WTC11 (cell line): ENCODE data around the gene ARHGEF12. TPM values are rescaled to one million over a fixed set of nuclear protein-coding genes. Genes with fewer than 3 reads are reported as not detected.

Experiments
- ATAC-seq: fragments of 200-7000 bp; cut with Tn5 transposase; 2 replicates; pipeline ENCODE4 v1.10.0; 2021; ENCODE audit warnings: mild to moderate bottlenecking, moderate library complexity
- CTCF ChIA-PET: fragments of 300-600 bp; sonication (Branson Sonifier 250); formaldehyde crosslinking; loops from one replicate; lab custom pipeline; 2021; ENCODE audit warnings: antibody characterized with exemption; lab: Charles Lee
- POLR2A ChIA-PET: fragments of 350-600 bp; sonication (Branson Sonifier 250); formaldehyde crosslinking; loops from one replicate; lab custom pipeline; 2021; ENCODE audit warnings: antibody characterized with exemption; lab: Charles Lee
- DNase-seq: peaks from one replicate; pipeline ENCODE4 v3.0.0; 2021; ENCODE audit warnings: low spot score
- H3K27ac Mint-ChIP-seq: 2 replicates; pipeline ENCODE4 v1.8.0; 2021; ENCODE audit warnings: mixed read lengths
- H3K27me3 Mint-ChIP-seq: 2 replicates; pipeline ENCODE4 v1.8.0; 2021; ENCODE audit warnings: low read depth, mild to moderate bottlenecking, moderate library complexity, mixed read lengths
- H3K36me3 Mint-ChIP-seq: 2 replicates; pipeline ENCODE4 v1.8.0; 2021; ENCODE audit warnings: mixed read lengths
- H3K4me1 Mint-ChIP-seq: 2 replicates; pipeline ENCODE4 v1.8.0; 2022; ENCODE audit warnings: mixed read lengths
- H3K4me3 Mint-ChIP-seq: 2 replicates; pipeline ENCODE4 v1.8.0; 2021; ENCODE audit warnings: mild to moderate bottlenecking, moderate library complexity, mixed read lengths
- H3K9me3 Mint-ChIP-seq: 2 replicates; pipeline ENCODE4 v1.8.0; 2021; ENCODE audit warnings: mixed read lengths
- ELF4 ChIP-seq: sonication (generic); formaldehyde crosslinking; IDR thresholded peaks from 2 replicates; pipeline ENCODE4 v1.8.1; 2022; ENCODE audit warnings: low read depth, mild to moderate bottlenecking, moderate library complexity, missing genetic modification reagents
- ESRRA ChIP-seq: sonication (generic); formaldehyde crosslinking; IDR thresholded peaks from 2 replicates; pipeline ENCODE4 v1.8.1; 2022; ENCODE audit warnings: mild to moderate bottlenecking, missing genetic modification reagents, borderline replicate concordance
- FOXP4 ChIP-seq: sonication (generic); formaldehyde crosslinking; IDR thresholded peaks from 2 replicates; pipeline ENCODE4 v1.8.0; 2022; ENCODE audit warnings: mild to moderate bottlenecking, missing genetic modification reagents
- GTF2I ChIP-seq: fragments of 250-450 bp; sonication (Bioruptor Pico); conservative IDR thresholded peaks from 2 replicates; pipeline ENCODE4 v1.4.0; 2021; ENCODE audit warnings: mild to moderate bottlenecking
- HMGA2 ChIP-seq: fragments of 250-450 bp; sonication (Bioruptor Pico); IDR thresholded peaks from 2 replicates; pipeline ENCODE4 v1.4.0; 2021; ENCODE audit warnings: mild to moderate bottlenecking, moderate library complexity
- HMGXB4 ChIP-seq: sonication (generic); formaldehyde crosslinking; IDR thresholded peaks from 2 replicates; pipeline ENCODE4 v1.8.1; 2023; ENCODE audit warnings: mild to moderate bottlenecking, moderate library complexity, missing genetic modification reagents
- OVOL2 ChIP-seq: fragments of 250-450 bp; sonication (Bioruptor Pico); IDR thresholded peaks from 2 replicates; pipeline ENCODE4 v1.9.0; 2021; ENCODE audit warnings: mild to moderate bottlenecking, borderline replicate concordance
- PREB ChIP-seq: sonication (generic); formaldehyde crosslinking; IDR thresholded peaks from 2 replicates; pipeline ENCODE4 v1.8.1; 2022; ENCODE audit warnings: mild to moderate bottlenecking, missing genetic modification reagents, moderate library complexity, borderline replicate concordance
- RORB ChIP-seq: fragments of 250-450 bp; sonication (Bioruptor Pico); IDR thresholded peaks from 2 replicates; pipeline ENCODE4 v1.9.0; 2021; ENCODE audit warnings: mild to moderate bottlenecking
- STAT6 ChIP-seq: sonication (generic); formaldehyde crosslinking; conservative IDR thresholded peaks from 2 replicates; pipeline ENCODE4 v1.8.1; 2023; ENCODE audit warnings: mild to moderate bottlenecking, low read depth, missing genetic modification reagents, moderate library complexity
- ZNF512 ChIP-seq: sonication (generic); formaldehyde crosslinking; IDR thresholded peaks from 2 replicates; pipeline ENCODE4 v1.8.1; 2022; ENCODE audit warnings: missing genetic modification reagents, borderline replicate concordance
- ZNF532 ChIP-seq: fragments of 250-450 bp; sonication (Bioruptor Pico); IDR thresholded peaks from 2 replicates; pipeline ENCODE4 v1.9.0; 2021; ENCODE audit warnings: mild to moderate bottlenecking, borderline replicate concordance
- total RNA-seq: library from RNA; stranded (reverse); gene quantifications from 3 replicates; pipeline ENCODE4 v1.2.3, GENCODE V29; 2021

The ARHGEF12 gene
- total RNA-seq, 1 experiment from 2014 or later = 35.8 TPM

- CTCF ChIA-PET = no interaction called here
- Mint-ChIP-seq H3K4me1 (peaks cover 7% of the 10 kb centered on the region), H3K27ac (peak overlapping the region; percentile 57; the same call in 1 of the 2 replicates), H3K36me3 (no peaks in the 10 kb centered on the region), H3K27me3 (no peaks in the 10 kb centered on the region), H3K9me3 (no peaks in the 10 kb centered on the region), H3K4me3 (no peak overlapping the region)
- ATAC-seq (no peak), DNase-seq (no peak)
- POLR2A ChIA-PET = interaction anchor here (0.6 kb wide), 1 partner anchor 25 kb away, joined by 3 read pairs; no protein-coding TSS in a partner anchor
- no peak for TF ChIP-seq ZNF532 (CRISPR knock-in tag)
- TF ChIP-seq FOXP4 (CRISPR knock-in tag) = no peak
- no peak for TF ChIP-seq RORB (CRISPR knock-in tag)
- TF ChIP-seq GTF2I = no peak
- no peak for TF ChIP-seq PREB (CRISPR knock-in tag)
- no peak for TF ChIP-seq ELF4 (CRISPR knock-in tag)
- no peak for TF ChIP-seq STAT6 (CRISPR knock-in tag)
- no peak for TF ChIP-seq HMGA2 (CRISPR knock-in tag)
- no peak for TF ChIP-seq ESRRA
- no peak for TF ChIP-seq ZNF512
- no peak for TF ChIP-seq HMGXB4 (CRISPR knock-in tag)
- TF ChIP-seq OVOL2 = no peak
These were observed 73.4 kb downstream of the ARHGEF12 start for GRCh38 chr11:120409655-120410054.
